H9 (cell line): Measurements from ENCODE around the gene LPAR1. TPM values are rescaled to one million over a fixed set of nuclear protein-coding genes. Genes with fewer than 3 reads are reported as not detected.

Experiments
- DNase-seq: peaks from one replicate; pipeline ENCODE4 v3.0.0-alpha.2; 2017
- H2AFZ ChIP-seq: one replicate; pipeline ENCODE4 v1.6.1; 2013; ENCODE audit warnings: mild to moderate bottlenecking, low read length, control low read depth, moderate library complexity
- H2AK5ac ChIP-seq: 2 replicates; pipeline ENCODE4 v1.6.1; 2013; ENCODE audit warnings: low read length, control low read depth, mixed read lengths; ENCODE audit not compliant: insufficient read length
- H2BK120ac ChIP-seq: one replicate; pipeline ENCODE4 v1.6.1; 2013; ENCODE audit warnings: low read depth, mild to moderate bottlenecking, low read length, control low read depth, inconsistent platforms; ENCODE audit not compliant: poor library complexity, severe bottlenecking
- H2BK12ac ChIP-seq: 2 replicates; pipeline ENCODE4 v1.6.1; 2013; ENCODE audit warnings: low read length, control low read depth, mixed read lengths, low read depth; ENCODE audit not compliant: insufficient read length
- H2BK15ac ChIP-seq: 2 replicates; pipeline ENCODE4 v1.6.1; 2013; ENCODE audit warnings: low read depth, low read length, control low read depth
- H2BK20ac ChIP-seq: one replicate; pipeline ENCODE4 v1.6.1; 2013; ENCODE audit warnings: low read depth, mild to moderate bottlenecking, low read length, control low read depth, inconsistent platforms; ENCODE audit not compliant: poor library complexity, severe bottlenecking
- H2BK5ac ChIP-seq: 2 replicates; pipeline ENCODE4 v1.6.1; 2013; ENCODE audit warnings: low read length, control low read depth, mixed read lengths; ENCODE audit not compliant: insufficient read length
- H3K14ac ChIP-seq: 2 replicates; pipeline ENCODE4 v1.6.1; 2013; ENCODE audit warnings: low read length, control low read depth; ENCODE audit not compliant: insufficient read depth
- H3K18ac ChIP-seq: 2 replicates; pipeline ENCODE4 v1.6.1; 2013; ENCODE audit warnings: low read depth, mild to moderate bottlenecking, mixed read lengths, low read length, control low read depth; ENCODE audit not compliant: insufficient read length
- H3K23ac ChIP-seq: 2 replicates; pipeline ENCODE4 v1.6.1; 2013; ENCODE audit warnings: low read length, control low read depth, mixed read lengths, low read depth; ENCODE audit not compliant: insufficient read length
- H3K23me2 ChIP-seq: 2 replicates; pipeline ENCODE4 v1.6.1; 2013; ENCODE audit warnings: low read depth, mild to moderate bottlenecking, mixed read lengths, low read length, control low read depth; ENCODE audit not compliant: insufficient read length, poor library complexity, severe bottlenecking
- H3K27ac ChIP-seq: 2 replicates; pipeline ENCODE4 v1.5.1; 2013; ENCODE audit warnings: low read length, control low read depth, mixed read lengths, low read depth; ENCODE audit not compliant: insufficient read length
- H3K27me3 ChIP-seq: 2 replicates; pipeline ENCODE4 v1.6.1; 2013; ENCODE audit warnings: low read length, control low read depth, inconsistent platforms; ENCODE audit not compliant: insufficient read depth
- H3K4ac ChIP-seq: 2 replicates; pipeline ENCODE4 v1.6.1; 2013; ENCODE audit warnings: low read depth, mild to moderate bottlenecking, control low read depth, inconsistent platforms, low read length, moderate library complexity
- H3K4me1 ChIP-seq: 2 replicates; pipeline ENCODE4 v1.6.1; 2013; ENCODE audit warnings: low read length, control low read depth, inconsistent platforms; ENCODE audit not compliant: insufficient read depth
- H3K4me2 ChIP-seq: 2 replicates; pipeline ENCODE4 v1.6.1; 2013; ENCODE audit warnings: low read length, control low read depth, mixed read lengths; ENCODE audit not compliant: insufficient read length, insufficient read depth
- H3K56ac ChIP-seq: 2 replicates; pipeline ENCODE4 v1.6.1; 2013; ENCODE audit warnings: low read depth, mild to moderate bottlenecking, mixed read lengths, low read length, control low read depth; ENCODE audit not compliant: insufficient read length
- H3K79me1 ChIP-seq: 2 replicates; pipeline ENCODE4 v1.6.1; 2013; ENCODE audit warnings: low read depth, mild to moderate bottlenecking, moderate library complexity, low read length, control low read depth, inconsistent platforms; ENCODE audit not compliant: insufficient read depth, poor library complexity, severe bottlenecking
- H3K79me2 ChIP-seq: 2 replicates; pipeline ENCODE4 v1.6.1; 2013; ENCODE audit warnings: low read length, control low read depth, inconsistent platforms; ENCODE audit not compliant: insufficient read depth
- H3K9ac ChIP-seq: 2 replicates; pipeline ENCODE4 v1.6.1; 2013; ENCODE audit warnings: low read length, control low read depth, mixed read lengths; ENCODE audit not compliant: insufficient read length; ENCODE audit errors: extremely low read depth
- H3K9me3 ChIP-seq: one replicate; pipeline ENCODE4 v1.6.1; 2013; ENCODE audit warnings: low read depth, low read length, inconsistent platforms; ENCODE audit not compliant: control insufficient read depth
- H3T11ph ChIP-seq: one replicate; pipeline ENCODE4 v1.6.1; 2013; ENCODE audit warnings: mild to moderate bottlenecking, low read length, control low read depth, inconsistent platforms
- H4K20me1 ChIP-seq: one replicate; pipeline ENCODE4 v1.6.1; 2013; ENCODE audit not compliant: control insufficient read depth, insufficient read length, insufficient read depth
- H4K5ac ChIP-seq: 2 replicates; pipeline ENCODE4 v1.6.1; 2013; ENCODE audit warnings: low read depth, mild to moderate bottlenecking, mixed read lengths, low read length, control low read depth; ENCODE audit not compliant: insufficient read length
- H4K8ac ChIP-seq: replicated peaks from 2 replicates; pipeline ENCODE4 v1.6.1; 2013; ENCODE audit warnings: low read length, control low read depth, mixed read lengths, low read depth; ENCODE audit not compliant: insufficient read length
- H4K91ac ChIP-seq: 2 replicates; pipeline ENCODE4 v1.6.1; 2013; ENCODE audit warnings: low read depth, mild to moderate bottlenecking, moderate library complexity, mixed read lengths, low read length, control low read depth; ENCODE audit not compliant: insufficient read length
- H3K27ac Mint-ChIP-seq, 3 experiments: 2 replicates in 2 of 3; 3 replicates in 1 of 3; pipeline ENCODE4 v1.8.0; 2020 to 2021; ENCODE audit warnings: mixed read lengths in 3 of 3, mild to moderate bottlenecking in 1 of 3, moderate library complexity in 1 of 3
- H3K27me3 Mint-ChIP-seq: 2 replicates; pipeline ENCODE4 v1.8.0; 2021; ENCODE audit warnings: low read depth, mild to moderate bottlenecking, moderate library complexity, mixed read lengths
- H3K36me3 Mint-ChIP-seq, 3 experiments: 2 replicates in 2 of 3; 3 replicates in 1 of 3; pipeline ENCODE4 v1.8.0; 2020 to 2021; ENCODE audit warnings: low read depth in 3 of 3, mixed read lengths in 3 of 3; ENCODE audit not compliant: insufficient read depth in 1 of 3
- H3K4me1 Mint-ChIP-seq, 2 experiments: 2 replicates each; pipeline ENCODE4 v1.8.0; 2020; ENCODE audit warnings: mixed read lengths in 2 of 2
- H3K4me3 Mint-ChIP-seq, 2 experiments: 2 replicates in 1 of 2; 3 replicates in 1 of 2; pipeline ENCODE4 v1.8.0; 2020 to 2021; ENCODE audit warnings: mild to moderate bottlenecking in 2 of 2, mixed read lengths in 2 of 2, moderate library complexity in 1 of 2
- H3K9me3 Mint-ChIP-seq, 2 experiments: 2 replicates in 1 of 2; 3 replicates in 1 of 2; pipeline ENCODE4 v1.8.0; 2020; ENCODE audit warnings: mild to moderate bottlenecking in 2 of 2, mixed read lengths in 2 of 2, moderate library complexity in 1 of 2
- WGBS: extraction: QIAGEN DNeasy Blood & Tissue Kit; methylation state at CpG from one replicate; pipeline ENCODE4 v1.1.7; 2013; ENCODE audit warnings: missing lambda C conversion rate, low lambda C conversion rate, mixed read lengths; ENCODE audit not compliant: insufficient read length; ENCODE audit errors: extremely low coverage; 5-methylcytosine and 5-hydroxymethylcytosine counted together
- total RNA-seq: library from RNA; stranded (reverse); gene quantifications from 2 replicates; pipeline ENCODE4 v1.2.1, GENCODE V29; 2021
- TF ChIP-seq, protein P1 (sequence below): fragments of 200-600 bp; sonication (generic); conservative IDR thresholded peaks from 3 replicates; pipeline ENCODE4 v1.8.0; 2021; ENCODE audit warnings: antibody characterized with exemption, mild to moderate bottlenecking

LPAR1 gene
- total RNA-seq, 1 experiment from 2014 or later = 1.3 TPM

DNA sequence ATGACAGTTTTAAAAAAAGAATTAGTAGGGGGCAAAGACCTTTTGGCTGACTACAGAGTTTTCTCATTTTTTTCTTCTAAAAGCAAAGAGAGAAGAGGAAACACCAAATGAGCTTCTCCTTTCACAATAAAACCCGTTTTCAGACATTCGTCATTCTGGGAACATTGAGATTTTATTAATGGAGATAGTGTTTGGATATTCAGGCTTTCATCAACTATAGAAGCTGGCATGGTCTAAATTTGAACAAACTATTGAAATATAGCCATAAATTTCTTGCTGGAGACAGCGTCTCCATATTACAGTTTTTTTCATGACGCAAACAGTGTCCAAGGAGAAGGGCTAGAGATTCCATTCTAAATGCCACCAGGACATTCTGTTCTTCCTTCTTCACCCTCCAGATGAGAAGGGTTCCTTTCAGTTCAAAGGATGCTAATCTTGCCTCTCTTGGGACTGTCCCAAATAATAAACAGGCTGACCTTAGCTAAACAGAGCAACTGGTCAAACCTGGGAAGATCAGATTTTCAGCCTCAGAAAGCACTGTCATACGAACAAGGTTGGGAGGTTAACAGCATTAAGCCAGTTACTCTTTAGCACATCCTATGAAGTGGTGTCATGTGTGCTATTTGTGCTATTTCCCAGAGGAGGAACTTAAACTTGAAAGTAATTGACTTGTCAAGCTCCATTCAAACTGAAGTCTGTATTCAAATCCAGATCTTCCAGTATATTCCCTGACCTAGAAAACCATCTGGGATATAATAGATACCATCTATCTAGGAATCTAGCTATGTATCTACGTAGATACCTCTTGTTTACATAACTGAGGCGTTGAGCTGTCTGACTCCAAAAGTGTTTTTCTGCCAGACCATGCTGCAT lies 125.6 kb downstream of the LPAR1 start:
- Mint-ChIP-seq H3K9me3 (peaks cover 13 to 24% of the 10 kb centered on the region in 2 experiments), H3K4me1 (peaks cover 6% of the 10 kb centered on the region in 2 experiments), H3K4me3 (no peak overlapping the region), H3K27me3 (no peaks in the 10 kb centered on the region), H3K36me3 (peaks cover 9 to 14% (median 14%) of the 10 kb centered on the region in 3 experiments), H3K27ac (no peak overlapping the region)
- Histone ChIP-seq H4K91ac (no peak overlapping the region), H3K23me2 (no peaks in the 10 kb centered on the region), H3K14ac (no peak overlapping the region), H2BK15ac (no peak overlapping the region), H2BK120ac (no peak overlapping the region), H2AFZ (no peak overlapping the region), H2BK20ac (no peak overlapping the region), H3K23ac (no peak overlapping the region), H3K9me3 (no peaks in the 10 kb centered on the region), H4K5ac (no peak overlapping the region), H2AK5ac (no peak overlapping the region), H3K27me3 (no peaks in the 10 kb centered on the region), H3K4ac (no peak overlapping the region), H3K9ac (no peak overlapping the region), H3K4me1 (no peaks in the 10 kb centered on the region), H4K20me1 (no peaks in the 10 kb centered on the region), H2BK5ac (no peak overlapping the region), H3K18ac (no peak overlapping the region), H3K56ac (no peak overlapping the region), H3T11ph (no peak overlapping the region), H4K8ac (no peak overlapping the region), H3K79me2 (no peaks in the 10 kb centered on the region), H3K4me2 (no peak overlapping the region), H2BK12ac (no peak overlapping the region), H3K79me1 (no peaks in the 10 kb centered on the region), H3K27ac (no peak overlapping the region)
- TF ChIP-seq, protein P1, sequence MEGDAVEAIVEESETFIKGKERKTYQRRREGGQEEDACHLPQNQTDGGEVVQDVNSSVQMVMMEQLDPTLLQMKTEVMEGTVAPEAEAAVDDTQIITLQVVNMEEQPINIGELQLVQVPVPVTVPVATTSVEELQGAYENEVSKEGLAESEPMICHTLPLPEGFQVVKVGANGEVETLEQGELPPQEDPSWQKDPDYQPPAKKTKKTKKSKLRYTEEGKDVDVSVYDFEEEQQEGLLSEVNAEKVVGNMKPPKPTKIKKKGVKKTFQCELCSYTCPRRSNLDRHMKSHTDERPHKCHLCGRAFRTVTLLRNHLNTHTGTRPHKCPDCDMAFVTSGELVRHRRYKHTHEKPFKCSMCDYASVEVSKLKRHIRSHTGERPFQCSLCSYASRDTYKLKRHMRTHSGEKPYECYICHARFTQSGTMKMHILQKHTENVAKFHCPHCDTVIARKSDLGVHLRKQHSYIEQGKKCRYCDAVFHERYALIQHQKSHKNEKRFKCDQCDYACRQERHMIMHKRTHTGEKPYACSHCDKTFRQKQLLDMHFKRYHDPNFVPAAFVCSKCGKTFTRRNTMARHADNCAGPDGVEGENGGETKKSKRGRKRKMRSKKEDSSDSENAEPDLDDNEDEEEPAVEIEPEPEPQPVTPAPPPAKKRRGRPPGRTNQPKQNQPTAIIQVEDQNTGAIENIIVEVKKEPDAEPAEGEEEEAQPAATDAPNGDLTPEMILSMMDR = no peak
- no CpG with 5 or more reads among the region's 7 CpGs for WGBS
- no peak for DNase-seq
